Gastroesophageal sphincter (tissue), 4 donors: ENCODE data around the gene SLC2A9. TPM values are rescaled to one million over a fixed set of nuclear protein-coding genes. Genes with fewer than 3 reads are reported as not detected.

Experiments
- ATAC-seq: fragments of 150-250 bp; one replicate; pipeline ENCODE4 v1.9.1; 2016; ENCODE audit warnings: mild to moderate bottlenecking, moderate library complexity
- H3K27ac ChIP-seq, 4 donors: fragments of 200-600 bp; sonication (generic) in 3 of 4; 1 replicate in 3 of 4; 2 replicates in 1 of 4; pipeline ENCODE4 v1.5.1; 2016 to 2019
- H3K27me3 ChIP-seq: fragments of 200-600 bp; sonication (generic); one replicate; pipeline ENCODE4 v1.5.1; 2019
- H3K36me3 ChIP-seq, 2 donors: fragments of 200-600 bp; sonication (generic); one replicate each; pipeline ENCODE4 v1.5.1; 2019; ENCODE audit warnings: control low read depth in 1 of 2
- H3K4me1 ChIP-seq, 3 donors: fragments of 200-600 bp; sonication (generic); 1 replicate in 2 of 3; 2 replicates in 1 of 3; pipeline ENCODE4 v1.5.1; 2016 to 2019; ENCODE audit warnings: control low read depth in 2 of 3
- H3K4me3 ChIP-seq, 2 donors: fragments of 200-600 bp; sonication (generic); one replicate each; pipeline ENCODE4 v1.5.1; 2019; ENCODE audit warnings: mild to moderate bottlenecking in 1 of 2, moderate library complexity in 1 of 2
- H3K9me3 ChIP-seq, 3 donors: fragments of 200-600 bp; sonication (generic); one replicate each; pipeline ENCODE4 v1.5.1; 2017 to 2019; ENCODE audit warnings: control low read depth in 2 of 3
- EP300 ChIP-seq: sonication (generic); formaldehyde crosslinking; IDR thresholded peaks from one replicate; pipeline ENCODE4 v1.6.1; 2017; ENCODE audit warnings: antibody characterized with exemption, mild to moderate bottlenecking
- POLR2A ChIP-seq, 2 donors: fragments of 450-650 bp; IDR thresholded peaks; one replicate each; pipeline ENCODE4 v1.6.1; 2017; ENCODE audit warnings: antibody characterized with exemption in 2 of 2, mild to moderate bottlenecking in 2 of 2, moderate library complexity in 1 of 2
- POLR2AphosphoS5 ChIP-seq: sonication (generic); formaldehyde crosslinking; IDR thresholded peaks from one replicate; pipeline ENCODE4 v1.6.1; 2017; ENCODE audit warnings: antibody characterized with exemption
- WGBS, 2 donors: methylation state at CpG; one replicate each; pipeline ENCODE4 v1.1.5; 2018; ENCODE audit warnings: low coverage in 1 of 2; 5-methylcytosine and 5-hydroxymethylcytosine counted together
- total RNA-seq, 4 donors: library from RNA; depleted of rRNA; stranded (reverse); fragments of >200 nt; gene quantifications; one replicate each; pipeline ENCODE4 v1.1.0, GENCODE V29; 2016
- TF ChIP-seq, protein P1 (sequence below), 4 experiments: fragments of 200-600 bp in 2 of 4; fragments of 450-650 bp in 2 of 4; sonication (generic) in 1 of 4; IDR thresholded peaks; one replicate each; pipeline ENCODE4 v1.5.1; 2017 to 2019; ENCODE audit warnings: antibody characterized with exemption in 4 of 4, mild to moderate bottlenecking in 2 of 4, moderate library complexity in 2 of 4

The SLC2A9 gene
- total RNA-seq, 4 donors from 2014 or later, result 3.1 to 6.5 (median 4.3) TPM

DNA sequence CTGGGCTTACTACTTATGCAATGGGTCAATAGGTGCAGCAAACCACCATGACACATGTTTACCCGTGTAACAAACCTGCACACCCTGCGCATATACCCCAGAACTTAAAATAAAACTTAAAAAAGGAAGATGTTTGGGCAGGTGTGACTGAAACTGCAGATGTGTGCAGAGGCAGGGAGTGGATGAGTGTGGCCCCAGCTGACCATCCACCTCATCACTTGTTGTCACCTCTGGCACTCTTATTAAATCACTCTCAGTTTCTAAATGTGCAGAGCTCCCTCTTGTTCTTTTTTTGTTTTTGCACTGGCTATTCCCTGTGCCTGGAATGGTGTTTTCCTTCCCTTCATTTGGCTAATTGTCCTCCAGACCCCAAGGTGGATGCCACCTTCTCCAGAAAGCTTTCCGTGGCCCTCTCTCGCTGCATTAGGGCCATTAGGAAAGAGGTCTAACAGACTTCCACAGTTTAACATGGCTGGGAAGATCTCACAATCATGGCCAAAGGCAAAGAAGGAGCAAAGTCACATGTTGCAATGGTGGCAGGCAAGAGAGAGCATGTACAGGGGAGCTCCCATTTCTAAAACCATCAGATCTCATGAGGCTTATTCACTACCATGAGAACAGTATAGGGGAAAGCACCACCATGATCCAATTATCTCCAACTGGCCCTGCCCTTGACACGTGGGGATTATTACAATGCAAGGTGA lies 58.5 kb downstream of the SLC2A9 start:
- 90 to 100% methylated on average over 2 to 4 of the region's 5 CpGs for WGBS, 2 donors
- Histone ChIP-seq H3K36me3 (no peaks in the 10 kb centered on the region), H3K27me3 (no peaks in the 10 kb centered on the region), H3K4me1 (no peaks in the 10 kb centered on the region), H3K4me3 (no peak overlapping the region), H3K9me3 (peaks cover 0 to 6% (median 0%) of the 10 kb centered on the region in 3 donors), H3K27ac (no peak overlapping the region)
- no peak for ATAC-seq
- TF ChIP-seq, protein P1, sequence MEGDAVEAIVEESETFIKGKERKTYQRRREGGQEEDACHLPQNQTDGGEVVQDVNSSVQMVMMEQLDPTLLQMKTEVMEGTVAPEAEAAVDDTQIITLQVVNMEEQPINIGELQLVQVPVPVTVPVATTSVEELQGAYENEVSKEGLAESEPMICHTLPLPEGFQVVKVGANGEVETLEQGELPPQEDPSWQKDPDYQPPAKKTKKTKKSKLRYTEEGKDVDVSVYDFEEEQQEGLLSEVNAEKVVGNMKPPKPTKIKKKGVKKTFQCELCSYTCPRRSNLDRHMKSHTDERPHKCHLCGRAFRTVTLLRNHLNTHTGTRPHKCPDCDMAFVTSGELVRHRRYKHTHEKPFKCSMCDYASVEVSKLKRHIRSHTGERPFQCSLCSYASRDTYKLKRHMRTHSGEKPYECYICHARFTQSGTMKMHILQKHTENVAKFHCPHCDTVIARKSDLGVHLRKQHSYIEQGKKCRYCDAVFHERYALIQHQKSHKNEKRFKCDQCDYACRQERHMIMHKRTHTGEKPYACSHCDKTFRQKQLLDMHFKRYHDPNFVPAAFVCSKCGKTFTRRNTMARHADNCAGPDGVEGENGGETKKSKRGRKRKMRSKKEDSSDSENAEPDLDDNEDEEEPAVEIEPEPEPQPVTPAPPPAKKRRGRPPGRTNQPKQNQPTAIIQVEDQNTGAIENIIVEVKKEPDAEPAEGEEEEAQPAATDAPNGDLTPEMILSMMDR (IDR thresholded peaks at IDR 0.05), result no peak
- no peak for TF ChIP-seq EP300
- TF ChIP-seq POLR2AphosphoS5, result no peak
- TF ChIP-seq POLR2A (IDR thresholded peaks at IDR 0.05), result no peak

DNA sequence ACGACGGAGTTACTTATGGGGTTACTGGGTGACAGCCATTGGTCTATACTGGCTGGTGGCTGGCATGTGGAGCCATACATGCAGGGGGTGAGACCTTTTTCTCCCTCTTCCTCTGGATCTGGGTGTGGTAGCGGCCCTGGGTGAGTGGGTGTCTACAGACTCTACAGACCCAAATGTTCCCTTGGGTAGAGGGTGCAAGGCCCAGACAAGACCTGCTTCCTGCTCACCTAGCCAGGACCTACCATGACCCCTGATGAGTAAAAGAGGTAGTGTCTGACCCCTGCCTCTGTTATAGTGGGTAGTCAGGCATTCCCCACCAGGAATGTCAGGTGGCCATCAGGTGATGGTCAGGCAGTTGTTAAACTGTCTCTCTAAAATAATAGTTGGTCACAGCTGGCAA lies 66.8 kb downstream of the SLC2A9 start:
- H3K9me3 ChIP-seq, result no peaks in the 10 kb centered on the region
- ATAC-seq, result no peak
- no CpG with 5 or more reads among the region's 3 CpGs for WGBS, 2 donors
- TF ChIP-seq POLR2AphosphoS5, result no peak
- TF ChIP-seq EP300, result no peak
- TF ChIP-seq POLR2A (IDR thresholded peaks at IDR 0.05), result no peak
- TF ChIP-seq, protein P1 (IDR thresholded peaks at IDR 0.05), result no peak
- no peak overlapping the region for H3K4me3 ChIP-seq
- H3K36me3 ChIP-seq, result no peaks in the 10 kb centered on the region
- H3K27me3 ChIP-seq, result no peaks in the 10 kb centered on the region
- no peak overlapping the region for H3K27ac ChIP-seq
- H3K4me1 ChIP-seq, result no peaks in the 10 kb centered on the region

DNA sequence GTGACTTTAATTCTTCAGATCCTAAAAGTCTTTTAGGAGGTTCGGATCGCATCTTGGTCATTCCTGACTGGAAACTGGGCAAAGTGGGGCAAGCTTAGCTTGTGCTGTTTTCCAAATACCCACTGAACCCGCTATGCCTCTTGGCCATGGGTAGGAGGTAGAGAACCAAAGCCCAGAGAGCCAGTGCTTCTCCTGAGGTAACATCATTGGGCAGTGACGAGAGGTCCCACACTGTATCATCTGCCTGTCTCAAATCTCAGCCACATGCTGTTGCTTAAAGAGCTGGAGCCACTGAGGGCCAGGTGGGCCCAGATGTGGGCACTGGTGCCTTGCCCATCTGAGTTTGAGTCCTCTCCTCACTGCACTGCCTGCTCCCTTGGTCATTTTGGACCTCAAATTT lies 68.2 kb downstream of the SLC2A9 start:
- Histone ChIP-seq H3K27ac (no peak overlapping the region), H3K36me3 (no peaks in the 10 kb centered on the region), H3K27me3 (no peaks in the 10 kb centered on the region), H3K9me3 (no peaks in the 10 kb centered on the region), H3K4me3 (no peak overlapping the region), H3K4me1 (no peaks in the 10 kb centered on the region)
- TF ChIP-seq EP300 (no peak), POLR2AphosphoS5 (no peak), POLR2A (IDR thresholded peaks at IDR 0.05) (no peak)
- TF ChIP-seq, protein P1 (IDR thresholded peaks at IDR 0.05), result no peak
- WGBS, 2 donors, result 82% methylated on average over 2 of the region's 4 CpGs; no CpG with 5 or more reads in 1 of the 2 donors
- no peak for ATAC-seq

DNA sequence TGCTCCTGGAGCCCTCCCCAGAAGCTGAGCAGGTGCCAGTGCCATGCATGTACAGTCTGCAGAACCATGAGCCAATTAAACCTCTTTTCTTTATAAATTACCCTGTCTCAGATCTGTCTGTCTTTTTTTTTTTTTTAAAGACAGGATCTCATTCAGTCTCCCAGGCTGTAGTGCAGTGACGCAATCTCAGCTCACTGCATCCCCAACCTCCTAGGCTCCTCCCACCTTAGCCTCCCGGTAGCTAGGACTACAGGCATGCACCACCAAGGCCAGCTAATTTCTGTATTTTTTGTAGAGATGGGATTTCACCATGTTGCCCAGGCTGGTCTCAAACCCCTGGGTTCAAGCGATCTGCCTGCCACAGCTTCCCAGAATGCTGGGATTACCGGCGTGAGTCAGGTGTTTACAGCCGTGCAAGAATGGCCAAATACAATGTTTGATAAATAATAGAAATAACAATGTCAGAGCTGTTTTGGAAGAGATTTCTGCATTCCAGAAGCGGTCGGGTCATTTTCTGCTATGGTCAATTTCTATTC lies 68.8 kb downstream of the SLC2A9 start:
- Histone ChIP-seq H3K4me3 (no peak overlapping the region), H3K9me3 (no peaks in the 10 kb centered on the region), H3K27ac (no peak overlapping the region), H3K27me3 (no peaks in the 10 kb centered on the region), H3K4me1 (no peaks in the 10 kb centered on the region), H3K36me3 (no peaks in the 10 kb centered on the region)
- TF ChIP-seq EP300, result no peak
- TF ChIP-seq POLR2AphosphoS5, result no peak
- TF ChIP-seq, protein P1 (IDR thresholded peaks at IDR 0.05), result no peak
- TF ChIP-seq POLR2A (IDR thresholded peaks at IDR 0.05), result no peak
- ATAC-seq, result no peak
- 53 to 63% methylated on average over 4 to 5 of the region's 8 CpGs for WGBS, 2 donors

DNA sequence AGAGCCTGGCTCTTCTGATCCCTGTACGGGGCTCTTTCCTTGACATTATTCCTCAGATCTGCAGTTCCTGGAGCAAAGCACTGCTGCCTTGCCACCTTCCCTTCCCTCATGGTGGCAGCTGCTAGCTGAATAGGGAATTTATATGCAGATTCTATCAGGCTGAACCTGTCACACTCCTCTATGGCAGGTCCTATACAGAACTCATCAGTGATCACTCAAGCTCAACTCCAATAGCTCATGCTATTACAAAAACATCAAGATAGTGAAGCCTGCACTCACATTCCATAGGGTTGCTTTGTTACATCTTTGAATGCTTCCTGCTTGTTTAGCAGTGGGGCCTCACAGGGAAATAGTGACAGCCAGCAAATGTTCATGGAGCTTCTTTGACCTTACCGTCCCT lies 71.7 kb downstream of the SLC2A9 start:
- no peak overlapping the region for H3K27ac ChIP-seq
- TF ChIP-seq, protein P1 (IDR thresholded peaks at IDR 0.05), result no peak
- TF ChIP-seq POLR2AphosphoS5, result no peak
- TF ChIP-seq POLR2A (IDR thresholded peaks at IDR 0.05), result no peak
- no peak overlapping the region for H3K4me3 ChIP-seq
- no peak for ATAC-seq
- WGBS, 2 donors, result 83 to 94% methylated on average over 2 of the region's 2 CpGs
- no peaks in the 10 kb centered on the region for H3K9me3 ChIP-seq
- no peaks in the 10 kb centered on the region for H3K4me1 ChIP-seq
- no peaks in the 10 kb centered on the region for H3K36me3 ChIP-seq
- no peaks in the 10 kb centered on the region for H3K27me3 ChIP-seq
